Ovary (tissue), 9 donors: ENCODE data around the gene ZMIZ1. TPM values are rescaled to one million over a fixed set of nuclear protein-coding genes. Genes with fewer than 3 reads are reported as not detected.
A peak's percentile ranks its signal among the peaks of the same experiment; 100 is the strongest.
"Not testable (repeated sequence)": the region's sequence is repeated elsewhere in the genome, so short reads cannot be mapped to it uniquely, and the experiment has no call there.

Source experiments
- DNase-seq, 5 donors: peaks; one replicate each; pipeline ENCODE4 v3.0.0-alpha.2; 2019 to 2020
- H3K27ac ChIP-seq, 2 donors: fragments of 200-600 bp; one replicate each; pipeline versions ENCODE4 v1.5.1 to v1.8.0; 2019 to 2022
- H3K27me3 ChIP-seq: fragments of 200-600 bp; one replicate; pipeline ENCODE4 v1.8.0; 2022
- H3K36me3 ChIP-seq: fragments of 200-600 bp; sonication (generic); one replicate; pipeline ENCODE4 v1.5.1; 2019
- H3K4me1 ChIP-seq: one replicate; pipeline ENCODE4 v1.8.1; 2013; ENCODE audit warnings: mild to moderate bottlenecking, moderate library complexity; ENCODE audit not compliant: insufficient read depth
- H3K4me3 ChIP-seq: fragments of 200-600 bp; sonication (generic); one replicate; pipeline ENCODE4 v1.5.1; 2017
- H3K9me3 ChIP-seq, 2 donors: fragments of 200-600 bp in 1 of 2; sonication (generic) in 1 of 2; one replicate each; pipeline versions ENCODE4 v1.5.1 to v1.8.1; 2013 to 2019; ENCODE audit warnings: mild to moderate bottlenecking in 1 of 2, moderate library complexity in 1 of 2
- CTCF ChIP-seq, 3 donors: fragments of 450-650 bp in 2 of 3; fragments of 200-600 bp in 1 of 3; IDR thresholded peaks; one replicate each; pipeline versions ENCODE4 v1.5.1 to v1.8.0; 2016 to 2022; ENCODE audit warnings: antibody characterized with exemption in 3 of 3, mild to moderate bottlenecking in 1 of 3
- EP300 ChIP-seq: sonication (generic); formaldehyde crosslinking; IDR thresholded peaks from one replicate; pipeline ENCODE4 v1.6.1; 2017; ENCODE audit warnings: antibody characterized with exemption
- POLR2A ChIP-seq: fragments of 450-650 bp; IDR thresholded peaks from one replicate; pipeline ENCODE4 v1.6.1; 2017; ENCODE audit warnings: antibody characterized with exemption, mild to moderate bottlenecking, moderate library complexity
- WGBS, 3 donors: extraction: QIAGEN DNeasy Blood & Tissue Kit in 1 of 3; methylation state at CpG; one replicate each; pipeline versions ENCODE4 v1.1.5 to v1.1.7; 2013 to 2017; 5-methylcytosine and 5-hydroxymethylcytosine counted together
- intact Hi-C, 4 donors: fragments of 100-400 bp; cut with DNase I; formaldehyde crosslinking; loops; one replicate each; pipeline versions ENCODE4 v1.11.0 to v1.15.1; 2022 to 2023
- polyA plus RNA-seq, 2 donors: library from polyadenylated mRNA; stranded (reverse); fragments of 200-250 nt in 1 of 2; fragments of 350-450 nt in 1 of 2; fragmentation: Illumina TruSeq in 1 of 2; extraction: RNeasy Lipid Tissue Mini Kit (QIAGEN cat#74804) in 1 of 2; gene quantifications; one replicate each; pipeline ENCODE4 v1.2.3, GENCODE V29; 2013 to 2014
- total RNA-seq, 7 donors: library from RNA; depleted of rRNA in 2 of 7; stranded (reverse); fragments of >200 nt in 2 of 7; fragmentation: NEBNext Ultra II Directional in 3 of 7; extraction: Animal tissue kit (Norgen Biotek cat#: 25700) in 3 of 7; gene quantifications; one replicate each; pipeline versions ENCODE4 v1.1.0 to v1.2.4, GENCODE V29; 2016 to 2023
- donor health status: DM: no; HTN: no; CAD: no; lungs with moderate emphysema.
- donor health status: DM: no; HTN: no; CAD: no.
- donor health status: Bipolar disorder and iron deficiency.
- donor health status: DM: yes; HTN: yes; CAD: no.
- donor health status: DM: no; HTN: no; CAD: no.
- donor health status: DM: yes; HTN: yes; CAD: no.

ZMIZ1 gene
- total and polyA plus RNA-seq, 9 donors, result 30.3 to 117 (median 69.1) TPM

GRCh38 chr10:79336276-79336675 lies 267.5 kb downstream of the ZMIZ1 start:
- intact Hi-C loops, result no loop called here
- no peak overlapping the region for H3K4me3 ChIP-seq
- TF ChIP-seq EP300 (no peak), CTCF (IDR thresholded peaks at IDR 0.05) (no peak), POLR2A (no peak)
- H3K27me3 ChIP-seq, result no peaks in the 10 kb centered on the region
- no peak for DNase-seq
- H3K36me3 ChIP-seq, result no peaks in the 10 kb centered on the region
- no peaks in the 10 kb centered on the region for H3K9me3 ChIP-seq
- WGBS, 3 donors, result 94 to 100% (median 98%) methylated on average over 3 of the region's 3 CpGs
- H3K4me1 ChIP-seq, result peaks cover 12% of the 10 kb centered on the region
- H3K27ac ChIP-seq, result peak overlapping the region; percentile 8 to 66

GRCh38 chr10:79336739-79337138 lies 268.0 kb downstream of the ZMIZ1 start:
- TF ChIP-seq CTCF (IDR thresholded peaks at IDR 0.05) (no peak), EP300 (no peak), POLR2A (no peak)
- peaks cover 12% of the 10 kb centered on the region for H3K4me1 ChIP-seq
- DNase-seq, result no peak
- peak overlapping the region in 1 of 2 donors; percentile 8 for H3K27ac ChIP-seq
- 69 to 78% (median 76%) methylated on average over 7 of the region's 7 CpGs for WGBS, 3 donors
- intact Hi-C loops, result no loop called here
- H3K27me3 ChIP-seq, result no peaks in the 10 kb centered on the region
- no peaks in the 10 kb centered on the region for H3K9me3 ChIP-seq
- no peak overlapping the region for H3K4me3 ChIP-seq
- no peaks in the 10 kb centered on the region for H3K36me3 ChIP-seq

DNA sequence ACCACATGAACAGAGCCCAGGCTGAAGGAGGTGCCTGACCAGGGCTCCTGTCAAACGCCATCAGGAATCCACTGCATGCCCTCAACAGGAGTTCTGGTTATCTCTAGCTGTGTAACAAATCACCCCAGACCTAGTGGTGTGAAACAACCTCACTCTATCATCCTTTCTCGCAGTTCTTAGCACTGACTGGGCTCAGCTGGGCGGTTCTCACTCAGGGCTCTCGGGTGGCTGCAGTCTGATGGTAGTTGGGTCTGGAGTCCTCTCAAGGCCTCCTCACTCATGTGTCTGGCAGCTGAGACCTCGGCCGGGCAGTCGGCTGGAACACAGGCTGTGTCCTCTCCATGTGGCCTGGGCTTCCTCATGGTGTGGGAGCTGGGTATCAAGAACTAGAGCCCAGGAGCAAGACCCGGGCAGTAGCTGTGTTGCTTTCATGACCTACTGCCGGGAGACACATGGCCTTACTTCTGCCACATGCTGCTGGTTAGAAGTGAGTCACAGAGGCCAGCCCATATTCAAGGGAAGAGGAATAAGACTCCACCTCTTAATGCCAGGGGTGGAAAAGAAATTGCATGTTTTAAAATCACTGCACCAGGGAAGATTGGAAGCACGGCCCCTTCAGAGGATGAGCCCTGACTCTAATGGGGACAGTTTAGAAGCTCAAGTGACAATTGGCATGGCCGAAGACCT lies 269.2 kb downstream of the ZMIZ1 start:
- intact Hi-C loops, DNase-seq, H3K36me3 ChIP-seq, H3K4me3 ChIP-seq, H3K9me3 ChIP-seq, H3K27ac ChIP-seq, H3K27me3 ChIP-seq: not testable (repeated sequence)
- peaks cover 12% of the 10 kb centered on the region for H3K4me1 ChIP-seq
- WGBS, 3 donors, result 96 to 97% (median 97%) methylated on average over 7 to 8 of the region's 11 CpGs

- no peak overlapping the region for H3K4me3 ChIP-seq
- H3K27me3 ChIP-seq, result no peaks in the 10 kb centered on the region
- no peaks in the 10 kb centered on the region for H3K9me3 ChIP-seq
- peak in 1 of 5 donors; percentile 7 for DNase-seq
- no peaks in the 10 kb centered on the region for H3K36me3 ChIP-seq
- peaks cover 12% of the 10 kb centered on the region for H3K4me1 ChIP-seq
- TF ChIP-seq EP300 (no peak), POLR2A (no peak), CTCF (IDR thresholded peaks at IDR 0.05) (no peak)
- H3K27ac ChIP-seq, result no peak overlapping the region
- intact Hi-C loops, result no loop called here
- WGBS, 3 donors, result 77 to 89% (median 85%) methylated on average over 3 of the region's 3 CpGs
Measured at GRCh38 chr10:79339266-79339665, 270.5 kb downstream of the ZMIZ1 start.

DNA sequence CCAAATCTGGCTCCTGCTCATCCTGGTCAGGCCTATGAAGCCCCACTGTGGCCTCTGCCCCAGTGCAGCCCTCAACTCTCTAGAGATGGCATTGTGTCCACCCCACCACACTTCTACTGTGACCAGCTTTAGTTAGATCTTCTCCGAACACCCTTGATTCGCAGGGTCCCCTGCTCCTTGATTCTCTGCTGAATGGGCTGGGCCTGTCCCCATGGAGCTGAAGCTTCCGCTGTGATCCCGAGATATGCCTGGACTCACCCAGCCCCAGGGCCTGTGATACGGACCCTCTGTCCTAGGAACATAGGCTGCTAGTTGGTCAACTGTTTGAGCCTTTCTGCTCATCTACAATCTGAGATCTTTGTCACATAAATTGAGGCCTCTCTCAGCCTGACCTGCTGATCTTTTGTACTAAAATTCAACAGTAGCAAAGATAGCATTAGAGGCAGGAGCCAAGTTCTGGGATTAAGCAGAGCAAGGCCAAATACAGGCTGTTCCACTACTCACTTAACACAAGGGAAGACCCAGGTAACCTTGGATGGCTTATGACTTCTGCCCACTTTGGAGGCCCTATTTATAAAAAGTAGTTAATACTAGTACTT lies 272.0 kb downstream of the ZMIZ1 start:
- H3K4me3 ChIP-seq, result no peak overlapping the region
- H3K4me1 ChIP-seq, result peaks cover 4% of the 10 kb centered on the region
- no peak overlapping the region for H3K27ac ChIP-seq
- no peaks in the 10 kb centered on the region for H3K27me3 ChIP-seq
- no peaks in the 10 kb centered on the region for H3K36me3 ChIP-seq
- intact Hi-C loops, result no loop called here
- TF ChIP-seq CTCF (IDR thresholded peaks at IDR 0.05), result no peak
- TF ChIP-seq POLR2A, result no peak
- no peak for TF ChIP-seq EP300
- no peaks in the 10 kb centered on the region for H3K9me3 ChIP-seq
- 95 to 97% (median 95%) methylated on average over 5 of the region's 5 CpGs for WGBS, 3 donors
- DNase-seq, result peak in 1 of 5 donors; percentile 16
